Kidney epithelial cell (primary cell): ENCODE measurements around the gene BTG1. TPM values are rescaled to one million over a fixed set of nuclear protein-coding genes. Genes with fewer than 3 reads are reported as not detected.
"Not testable (repeated sequence)": the region's sequence is repeated elsewhere in the genome, so short reads cannot be mapped to it uniquely, and the experiment has no call there.

Source experiments
- DNase-seq: peaks from one replicate; pipeline ENCODE4 v3.0.0-alpha.2; 2010; ENCODE audit warnings: low read depth
- H3K27me3 ChIP-seq: 2 replicates; pipeline ENCODE4 v1.6.0; 2011; ENCODE audit warnings: low read length; ENCODE audit not compliant: control insufficient read depth, insufficient read depth
- H3K36me3 ChIP-seq: 2 replicates; pipeline ENCODE4 v1.5.1; 2011; ENCODE audit warnings: low read length; ENCODE audit not compliant: control insufficient read depth, insufficient read depth
- H3K4me3 ChIP-seq: 2 replicates; pipeline ENCODE4 v1.5.1; 2011; ENCODE audit warnings: low read depth, mild to moderate bottlenecking, control low read depth, low read length
- total RNA-seq: library from RNA; depleted of rRNA; stranded (reverse); fragments of >200 nt; gene quantifications from 2 replicates; pipeline ENCODE4 v1.2.3, GENCODE V29; 2015
- TF ChIP-seq, protein P1 (sequence below): IDR thresholded peaks from 2 replicates; pipeline ENCODE4 v1.5.1; 2011; ENCODE audit warnings: mild to moderate bottlenecking, moderate library complexity, low read length, control low read depth, inconsistent platforms; ENCODE audit not compliant: insufficient read depth, poor library complexity, severe bottlenecking

Gene BTG1
- total RNA-seq, 1 donor from 2014 or later = 52.4 TPM

DNA sequence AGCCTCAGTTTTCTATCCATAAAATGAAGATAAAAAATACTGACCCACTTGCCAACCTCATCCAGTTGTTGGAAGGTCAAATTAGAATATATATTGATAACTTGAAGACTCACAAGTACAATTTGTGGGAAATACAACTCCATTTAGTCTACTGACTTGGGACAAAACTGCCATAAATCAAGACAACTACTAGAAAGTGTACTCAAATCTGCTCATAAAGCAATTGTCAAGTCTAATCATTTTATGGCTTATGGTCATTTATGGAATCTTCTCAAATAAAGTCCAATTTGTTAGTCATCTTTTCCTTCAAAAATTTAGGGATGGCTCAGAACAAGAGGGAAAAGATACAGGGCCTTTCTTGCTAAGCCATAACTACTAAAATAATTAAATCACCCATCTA is 7.0 kb downstream of the BTG1 start:
- no peaks in the 10 kb centered on the region for H3K27me3 ChIP-seq
- no peak for DNase-seq
- TF ChIP-seq, protein P1, sequence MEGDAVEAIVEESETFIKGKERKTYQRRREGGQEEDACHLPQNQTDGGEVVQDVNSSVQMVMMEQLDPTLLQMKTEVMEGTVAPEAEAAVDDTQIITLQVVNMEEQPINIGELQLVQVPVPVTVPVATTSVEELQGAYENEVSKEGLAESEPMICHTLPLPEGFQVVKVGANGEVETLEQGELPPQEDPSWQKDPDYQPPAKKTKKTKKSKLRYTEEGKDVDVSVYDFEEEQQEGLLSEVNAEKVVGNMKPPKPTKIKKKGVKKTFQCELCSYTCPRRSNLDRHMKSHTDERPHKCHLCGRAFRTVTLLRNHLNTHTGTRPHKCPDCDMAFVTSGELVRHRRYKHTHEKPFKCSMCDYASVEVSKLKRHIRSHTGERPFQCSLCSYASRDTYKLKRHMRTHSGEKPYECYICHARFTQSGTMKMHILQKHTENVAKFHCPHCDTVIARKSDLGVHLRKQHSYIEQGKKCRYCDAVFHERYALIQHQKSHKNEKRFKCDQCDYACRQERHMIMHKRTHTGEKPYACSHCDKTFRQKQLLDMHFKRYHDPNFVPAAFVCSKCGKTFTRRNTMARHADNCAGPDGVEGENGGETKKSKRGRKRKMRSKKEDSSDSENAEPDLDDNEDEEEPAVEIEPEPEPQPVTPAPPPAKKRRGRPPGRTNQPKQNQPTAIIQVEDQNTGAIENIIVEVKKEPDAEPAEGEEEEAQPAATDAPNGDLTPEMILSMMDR = no peak
- no peaks in the 10 kb centered on the region for H3K36me3 ChIP-seq
- H3K4me3 ChIP-seq = no peak overlapping the region

DNA sequence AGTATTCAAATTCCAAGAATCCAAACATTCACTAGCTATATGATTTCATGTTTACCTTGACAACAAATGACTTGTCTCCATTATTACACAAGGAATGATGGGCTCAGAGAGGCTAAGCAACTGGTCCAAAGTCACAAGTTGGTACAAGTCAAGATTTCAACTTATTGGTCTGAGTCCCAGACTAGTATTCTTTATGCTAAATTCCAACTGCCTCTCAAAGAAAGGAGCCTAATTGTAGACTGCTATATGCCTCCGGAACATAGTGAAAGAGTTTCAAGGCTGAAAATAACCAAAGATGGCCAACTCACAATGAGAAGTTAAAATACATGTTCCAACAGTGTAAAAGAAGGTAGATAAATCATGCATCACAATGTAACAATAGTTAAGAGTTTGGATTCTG is 7.5 kb downstream of the BTG1 start:
- H3K27me3 ChIP-seq = no peaks in the 10 kb centered on the region
- H3K36me3 ChIP-seq = no peaks in the 10 kb centered on the region
- no peak overlapping the region for H3K4me3 ChIP-seq
- TF ChIP-seq, protein P1 = no peak
- DNase-seq = no peak

DNA sequence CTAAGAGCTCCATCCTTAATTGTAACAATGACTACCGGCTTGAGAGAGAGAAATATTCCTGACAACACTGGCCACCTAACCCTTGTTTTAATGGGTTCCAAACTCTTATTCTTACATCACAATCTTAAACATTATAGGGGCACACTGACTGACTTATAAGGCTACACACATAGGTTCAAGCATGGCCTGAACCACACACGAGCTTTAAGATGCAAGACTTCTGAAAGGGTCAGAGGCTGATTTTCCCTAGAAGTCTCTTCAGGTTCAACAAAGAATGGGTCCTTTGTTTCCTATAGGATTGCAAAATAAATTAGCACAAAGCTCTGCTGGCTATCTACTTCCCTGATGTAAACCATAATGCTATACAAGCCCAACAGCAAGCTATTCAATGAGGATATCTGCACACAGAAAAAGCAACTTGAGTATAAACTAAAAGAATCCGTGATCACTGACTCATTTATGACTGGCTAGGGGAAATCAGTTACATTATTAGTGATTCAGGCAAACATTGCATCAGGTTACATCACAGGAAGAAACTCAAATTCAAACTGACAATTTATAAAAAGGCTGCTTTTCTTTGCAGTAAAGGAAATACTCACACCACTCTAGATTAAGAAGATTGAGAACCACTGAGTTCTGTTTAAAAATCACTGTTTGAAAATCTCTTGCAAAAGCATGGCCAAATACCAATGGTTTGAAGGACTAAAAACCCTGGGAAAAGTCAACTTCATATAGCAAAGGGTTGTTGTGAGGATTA is 8.5 kb downstream of the BTG1 start:
- TF ChIP-seq, protein P1 = no peak
- DNase-seq = peak; percentile 58
- Histone ChIP-seq H3K27me3 (no peaks in the 10 kb centered on the region), H3K36me3 (no peaks in the 10 kb centered on the region), H3K4me3 (no peak overlapping the region)

DNA sequence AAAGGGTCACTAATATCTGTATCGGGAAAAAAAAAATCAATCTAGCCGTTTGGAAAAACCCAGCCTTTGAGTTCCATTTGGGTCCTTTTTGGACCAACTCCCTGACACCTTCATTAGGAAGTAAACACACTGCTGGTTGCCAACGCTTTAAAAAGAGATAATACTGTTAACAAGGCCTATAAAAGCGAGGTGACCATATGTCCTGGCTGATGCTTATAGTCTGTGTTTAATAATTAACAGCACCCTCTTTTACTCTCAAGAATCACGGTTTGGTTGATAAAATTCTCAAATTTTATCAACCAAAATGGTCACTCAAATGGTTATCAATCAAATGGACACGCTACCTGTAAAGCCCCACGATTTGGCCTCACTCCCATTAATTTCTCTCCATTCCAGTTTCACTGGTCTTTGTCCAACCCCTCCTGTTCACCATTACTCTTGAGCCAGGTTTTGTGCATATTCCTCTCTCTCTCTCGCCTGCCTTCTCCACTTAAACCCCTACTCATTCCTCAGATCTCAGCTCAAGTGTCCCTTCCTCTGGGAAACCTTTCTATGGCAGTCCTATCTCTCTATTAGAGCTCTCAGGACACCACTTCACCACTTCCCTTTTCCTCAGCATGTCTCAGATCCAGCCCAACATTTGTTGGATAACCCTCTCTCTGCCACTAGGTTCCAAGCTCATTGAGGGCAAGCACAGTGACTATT is 9.5 kb downstream of the BTG1 start:
- no peaks in the 10 kb centered on the region for H3K36me3 ChIP-seq
- no peak for DNase-seq
- no peaks in the 10 kb centered on the region for H3K27me3 ChIP-seq
- TF ChIP-seq, protein P1 = no peak
- no peak overlapping the region for H3K4me3 ChIP-seq

DNA sequence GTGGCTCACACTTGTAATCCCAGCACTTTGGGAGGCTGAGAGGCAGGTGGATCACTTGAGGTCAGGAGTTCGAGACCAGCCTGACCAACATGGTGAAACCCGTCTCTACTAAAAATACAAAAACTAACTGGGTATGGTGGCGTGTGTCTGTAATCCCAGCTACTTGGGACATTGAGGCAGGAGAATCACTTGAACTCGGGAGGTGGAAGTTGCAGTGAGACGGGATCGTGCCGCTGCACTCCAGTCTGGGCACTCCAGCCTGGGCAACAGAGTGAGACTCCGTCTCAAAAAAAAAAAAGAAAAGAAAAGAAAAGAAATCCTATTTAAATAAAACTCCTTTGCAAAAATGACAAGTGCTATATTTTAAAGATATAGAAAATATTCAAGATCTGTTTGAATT is 10.1 kb downstream of the BTG1 start:
- not testable (repeated sequence) for DNase-seq, H3K36me3 ChIP-seq, H3K27me3 ChIP-seq, H3K4me3 ChIP-seq

DNA sequence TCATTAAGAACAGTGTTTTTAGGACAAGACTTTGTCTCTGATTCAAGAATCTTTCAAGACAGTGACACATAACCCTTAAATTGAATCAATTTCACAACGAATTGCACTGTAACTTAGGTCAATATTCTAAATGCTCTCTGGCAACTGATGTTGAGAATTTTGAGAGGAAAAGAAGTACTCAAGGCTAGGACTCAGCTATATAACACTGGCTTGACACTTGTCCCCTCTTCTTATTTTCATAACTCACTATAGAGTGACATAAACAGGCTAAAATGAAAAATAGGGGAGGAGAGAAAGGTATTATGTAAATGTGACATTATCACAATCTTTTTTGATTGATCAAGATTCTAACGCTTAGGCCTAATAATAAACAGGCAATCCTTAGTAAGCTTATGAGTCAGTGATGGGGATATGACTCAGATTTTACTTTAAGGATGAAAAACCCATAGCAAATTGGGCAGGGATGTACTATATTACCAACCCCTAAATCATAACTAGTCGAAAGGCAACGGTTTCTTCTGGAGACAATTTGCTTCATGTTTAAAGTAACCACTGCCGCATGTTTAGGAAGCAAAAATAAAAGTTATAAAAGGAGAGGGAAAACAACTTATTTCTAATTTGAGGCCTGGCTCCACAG is 10.9 kb downstream of the BTG1 start:
- Histone ChIP-seq H3K27me3 (no peaks in the 10 kb centered on the region), H3K4me3 (no peak overlapping the region), H3K36me3 (no peaks in the 10 kb centered on the region)
- no peak for DNase-seq
- TF ChIP-seq, protein P1 = no peak
